ENCODE measurements around the gene TBL1X.

DNA sequence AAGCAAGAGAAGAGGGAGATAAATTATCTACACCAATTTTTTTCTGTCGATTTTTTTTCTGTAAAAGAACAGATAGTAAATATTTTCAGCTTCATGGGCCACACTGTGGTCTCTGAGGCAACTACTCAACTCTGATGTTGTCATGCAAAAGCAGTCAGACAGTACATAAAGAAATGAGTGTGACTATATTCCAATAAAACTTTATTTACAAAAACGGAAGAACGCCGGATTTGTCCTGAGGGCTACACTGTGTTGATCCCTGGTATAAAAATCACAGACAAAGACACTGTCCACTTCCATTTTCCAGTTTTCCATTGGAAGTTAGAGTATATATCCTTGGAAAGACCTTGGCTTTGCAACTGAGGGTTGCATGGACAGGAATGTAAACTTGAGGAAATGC lies 282.8 kb downstream of the TBL1X start:
- TF ChIP-seq CHD2 (IDR thresholded peaks at IDR 0.05; ENCODE audit: borderline replicate concordance, low read depth, low read length) (no peak), NFYB (IDR thresholded peaks at IDR 0.05; ENCODE audit: insufficient read depth, low read depth, low read length) (no peak), ZNF207 (IDR thresholded peaks at IDR 0.05; ENCODE audit: borderline replicate concordance) (no peak), HCFC1 (IDR thresholded peaks at IDR 0.05; ENCODE audit: low read length) (no peak)
- TF ChIP-seq, protein P1, sequence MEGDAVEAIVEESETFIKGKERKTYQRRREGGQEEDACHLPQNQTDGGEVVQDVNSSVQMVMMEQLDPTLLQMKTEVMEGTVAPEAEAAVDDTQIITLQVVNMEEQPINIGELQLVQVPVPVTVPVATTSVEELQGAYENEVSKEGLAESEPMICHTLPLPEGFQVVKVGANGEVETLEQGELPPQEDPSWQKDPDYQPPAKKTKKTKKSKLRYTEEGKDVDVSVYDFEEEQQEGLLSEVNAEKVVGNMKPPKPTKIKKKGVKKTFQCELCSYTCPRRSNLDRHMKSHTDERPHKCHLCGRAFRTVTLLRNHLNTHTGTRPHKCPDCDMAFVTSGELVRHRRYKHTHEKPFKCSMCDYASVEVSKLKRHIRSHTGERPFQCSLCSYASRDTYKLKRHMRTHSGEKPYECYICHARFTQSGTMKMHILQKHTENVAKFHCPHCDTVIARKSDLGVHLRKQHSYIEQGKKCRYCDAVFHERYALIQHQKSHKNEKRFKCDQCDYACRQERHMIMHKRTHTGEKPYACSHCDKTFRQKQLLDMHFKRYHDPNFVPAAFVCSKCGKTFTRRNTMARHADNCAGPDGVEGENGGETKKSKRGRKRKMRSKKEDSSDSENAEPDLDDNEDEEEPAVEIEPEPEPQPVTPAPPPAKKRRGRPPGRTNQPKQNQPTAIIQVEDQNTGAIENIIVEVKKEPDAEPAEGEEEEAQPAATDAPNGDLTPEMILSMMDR (IDR thresholded peaks at IDR 0.05 in 2 of 3, conservative IDR thresholded peaks at IDR 0.05 in 1 of 3; ENCODE audit: control insufficient read depth in 2 of 3, extremely low read depth in 1 of 3, insufficient read depth in 1 of 3, low read depth in 3 of 3, low read length in 3 of 3), result no peak

Measured in GM12878 (cell line).